H1 (cell line): ENCODE results near the gene CMTM5. TPM values are rescaled to one million over a fixed set of nuclear protein-coding genes. Genes with fewer than 3 reads are reported as not detected.

Source experiments
- CEBPB ChIP-seq: IDR thresholded peaks from 2 replicates; pipeline ENCODE4 v1.6.1; 2012; ENCODE audit warnings: low read depth, low read length
- CREB1 ChIP-seq: IDR thresholded peaks from 2 replicates; pipeline ENCODE4 v1.6.1; 2012; ENCODE audit warnings: inconsistent platforms
- FOSL1 ChIP-seq: IDR thresholded peaks from 2 replicates; pipeline ENCODE4 v1.6.1; 2011; ENCODE audit warnings: mild to moderate bottlenecking, low read depth, low read length, moderate library complexity; ENCODE audit not compliant: insufficient read depth
- PHF8 ChIP-seq: fragments of 200-600 bp; sonication (generic); conservative IDR thresholded peaks from 2 replicates; pipeline ENCODE4 v1.7.1; 2012; ENCODE audit warnings: low read depth, mild to moderate bottlenecking, inconsistent platforms, low read length, moderate library complexity
- RBBP5 ChIP-seq: IDR thresholded peaks from 2 replicates; pipeline ENCODE4 v1.7.1; 2012; ENCODE audit warnings: low read depth, mild to moderate bottlenecking, inconsistent platforms, low read length, moderate library complexity, borderline replicate concordance
- SRF ChIP-seq: IDR thresholded peaks from 2 replicates; pipeline ENCODE4 v1.6.1; 2011; ENCODE audit warnings: mild to moderate bottlenecking, low read depth, low read length, moderate library complexity
- TEAD4 ChIP-seq: IDR thresholded peaks from 2 replicates; pipeline ENCODE4 v1.6.1; 2012; ENCODE audit warnings: low read depth, low read length, inconsistent platforms, mixed read lengths
- polyA plus RNA-seq, 7 experiments: library from polyadenylated mRNA; depleted of rRNA in 3 of 7; stranded (reverse) in 5 of 7; unstranded in 2 of 7; fragments of >200 nt in 5 of 7; fragments of 200-250 nt in 2 of 7; gene quantifications; 1 replicate in 5 of 7; 2 replicates in 1 of 7; 4 replicates in 1 of 7; pipeline versions ENCODE4 v1.2.1 to v1.2.3, GENCODE V29; 2011 to 2013; ENCODE audit warnings: missing spikeins in 2 of 7, mixed read lengths in 2 of 7
- total RNA-seq: library from RNA; stranded (reverse); fragmentation: NEBNext Ultra II Directional; extraction: Animal tissue kit (Norgen Biotek cat#: 25700); gene quantifications from 2 replicates; pipeline ENCODE4 v1.2.1, GENCODE V29; 2021
- TF ChIP-seq, protein P1 (sequence below): fragments of 300-600 bp; sonication (generic); IDR thresholded peaks from 2 replicates; pipeline ENCODE4 v1.7.1; 2012; ENCODE audit warnings: low read length, moderate library complexity, mild to moderate bottlenecking, inconsistent platforms; ENCODE audit not compliant: insufficient replicate concordance
- TF ChIP-seq, protein P2 (sequence below): IDR thresholded peaks from 2 replicates; pipeline ENCODE4 v1.6.1; 2012; ENCODE audit warnings: inconsistent platforms

Gene CMTM5
- total and polyA plus RNA-seq, 2 of the 8 experiments (the other 6 are each of a cell fraction or from before 2014, with no cell fraction given) = 2.1 TPM; not detected in 1

DNA sequence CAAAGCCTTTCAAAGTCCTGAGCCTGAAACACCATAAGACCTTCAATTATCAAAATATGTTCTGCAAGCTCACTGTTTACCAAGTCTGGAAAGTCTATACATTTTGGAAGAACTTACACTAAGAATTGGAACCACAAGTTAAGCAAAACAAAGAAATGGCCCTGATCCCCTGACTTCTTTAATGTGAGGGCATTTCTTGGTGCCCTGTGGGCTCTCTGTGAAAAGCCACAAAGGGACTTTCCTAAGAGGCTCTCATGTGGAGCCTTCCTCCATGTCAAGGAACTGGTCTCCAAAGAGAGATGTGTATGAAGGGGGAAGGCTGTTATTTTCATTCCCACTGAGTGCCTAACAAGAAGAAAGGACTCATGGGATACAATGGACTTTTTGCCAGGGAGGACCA is 44.7 kb downstream of the CMTM5 start (continued):
- TF ChIP-seq, protein P1, sequence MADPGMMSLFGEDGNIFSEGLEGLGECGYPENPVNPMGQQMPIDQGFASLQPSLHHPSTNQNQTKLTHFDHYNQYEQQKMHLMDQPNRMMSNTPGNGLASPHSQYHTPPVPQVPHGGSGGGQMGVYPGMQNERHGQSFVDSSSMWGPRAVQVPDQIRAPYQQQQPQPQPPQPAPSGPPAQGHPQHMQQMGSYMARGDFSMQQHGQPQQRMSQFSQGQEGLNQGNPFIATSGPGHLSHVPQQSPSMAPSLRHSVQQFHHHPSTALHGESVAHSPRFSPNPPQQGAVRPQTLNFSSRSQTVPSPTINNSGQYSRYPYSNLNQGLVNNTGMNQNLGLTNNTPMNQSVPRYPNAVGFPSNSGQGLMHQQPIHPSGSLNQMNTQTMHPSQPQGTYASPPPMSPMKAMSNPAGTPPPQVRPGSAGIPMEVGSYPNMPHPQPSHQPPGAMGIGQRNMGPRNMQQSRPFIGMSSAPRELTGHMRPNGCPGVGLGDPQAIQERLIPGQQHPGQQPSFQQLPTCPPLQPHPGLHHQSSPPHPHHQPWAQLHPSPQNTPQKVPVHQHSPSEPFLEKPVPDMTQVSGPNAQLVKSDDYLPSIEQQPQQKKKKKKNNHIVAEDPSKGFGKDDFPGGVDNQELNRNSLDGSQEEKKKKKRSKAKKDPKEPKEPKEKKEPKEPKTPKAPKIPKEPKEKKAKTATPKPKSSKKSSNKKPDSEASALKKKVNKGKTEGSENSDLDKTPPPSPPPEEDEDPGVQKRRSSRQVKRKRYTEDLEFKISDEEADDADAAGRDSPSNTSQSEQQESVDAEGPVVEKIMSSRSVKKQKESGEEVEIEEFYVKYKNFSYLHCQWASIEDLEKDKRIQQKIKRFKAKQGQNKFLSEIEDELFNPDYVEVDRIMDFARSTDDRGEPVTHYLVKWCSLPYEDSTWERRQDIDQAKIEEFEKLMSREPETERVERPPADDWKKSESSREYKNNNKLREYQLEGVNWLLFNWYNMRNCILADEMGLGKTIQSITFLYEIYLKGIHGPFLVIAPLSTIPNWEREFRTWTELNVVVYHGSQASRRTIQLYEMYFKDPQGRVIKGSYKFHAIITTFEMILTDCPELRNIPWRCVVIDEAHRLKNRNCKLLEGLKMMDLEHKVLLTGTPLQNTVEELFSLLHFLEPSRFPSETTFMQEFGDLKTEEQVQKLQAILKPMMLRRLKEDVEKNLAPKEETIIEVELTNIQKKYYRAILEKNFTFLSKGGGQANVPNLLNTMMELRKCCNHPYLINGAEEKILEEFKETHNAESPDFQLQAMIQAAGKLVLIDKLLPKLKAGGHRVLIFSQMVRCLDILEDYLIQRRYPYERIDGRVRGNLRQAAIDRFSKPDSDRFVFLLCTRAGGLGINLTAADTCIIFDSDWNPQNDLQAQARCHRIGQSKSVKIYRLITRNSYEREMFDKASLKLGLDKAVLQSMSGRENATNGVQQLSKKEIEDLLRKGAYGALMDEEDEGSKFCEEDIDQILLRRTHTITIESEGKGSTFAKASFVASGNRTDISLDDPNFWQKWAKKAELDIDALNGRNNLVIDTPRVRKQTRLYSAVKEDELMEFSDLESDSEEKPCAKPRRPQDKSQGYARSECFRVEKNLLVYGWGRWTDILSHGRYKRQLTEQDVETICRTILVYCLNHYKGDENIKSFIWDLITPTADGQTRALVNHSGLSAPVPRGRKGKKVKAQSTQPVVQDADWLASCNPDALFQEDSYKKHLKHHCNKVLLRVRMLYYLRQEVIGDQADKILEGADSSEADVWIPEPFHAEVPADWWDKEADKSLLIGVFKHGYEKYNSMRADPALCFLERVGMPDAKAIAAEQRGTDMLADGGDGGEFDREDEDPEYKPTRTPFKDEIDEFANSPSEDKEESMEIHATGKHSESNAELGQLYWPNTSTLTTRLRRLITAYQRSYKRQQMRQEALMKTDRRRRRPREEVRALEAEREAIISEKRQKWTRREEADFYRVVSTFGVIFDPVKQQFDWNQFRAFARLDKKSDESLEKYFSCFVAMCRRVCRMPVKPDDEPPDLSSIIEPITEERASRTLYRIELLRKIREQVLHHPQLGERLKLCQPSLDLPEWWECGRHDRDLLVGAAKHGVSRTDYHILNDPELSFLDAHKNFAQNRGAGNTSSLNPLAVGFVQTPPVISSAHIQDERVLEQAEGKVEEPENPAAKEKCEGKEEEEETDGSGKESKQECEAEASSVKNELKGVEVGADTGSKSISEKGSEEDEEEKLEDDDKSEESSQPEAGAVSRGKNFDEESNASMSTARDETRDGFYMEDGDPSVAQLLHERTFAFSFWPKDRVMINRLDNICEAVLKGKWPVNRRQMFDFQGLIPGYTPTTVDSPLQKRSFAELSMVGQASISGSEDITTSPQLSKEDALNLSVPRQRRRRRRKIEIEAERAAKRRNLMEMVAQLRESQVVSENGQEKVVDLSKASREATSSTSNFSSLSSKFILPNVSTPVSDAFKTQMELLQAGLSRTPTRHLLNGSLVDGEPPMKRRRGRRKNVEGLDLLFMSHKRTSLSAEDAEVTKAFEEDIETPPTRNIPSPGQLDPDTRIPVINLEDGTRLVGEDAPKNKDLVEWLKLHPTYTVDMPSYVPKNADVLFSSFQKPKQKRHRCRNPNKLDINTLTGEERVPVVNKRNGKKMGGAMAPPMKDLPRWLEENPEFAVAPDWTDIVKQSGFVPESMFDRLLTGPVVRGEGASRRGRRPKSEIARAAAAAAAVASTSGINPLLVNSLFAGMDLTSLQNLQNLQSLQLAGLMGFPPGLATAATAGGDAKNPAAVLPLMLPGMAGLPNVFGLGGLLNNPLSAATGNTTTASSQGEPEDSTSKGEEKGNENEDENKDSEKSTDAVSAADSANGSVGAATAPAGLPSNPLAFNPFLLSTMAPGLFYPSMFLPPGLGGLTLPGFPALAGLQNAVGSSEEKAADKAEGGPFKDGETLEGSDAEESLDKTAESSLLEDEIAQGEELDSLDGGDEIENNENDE = no peak
- no peak for TF ChIP-seq CEBPB
- no peak for TF ChIP-seq RBBP5
- TF ChIP-seq, protein P2, sequence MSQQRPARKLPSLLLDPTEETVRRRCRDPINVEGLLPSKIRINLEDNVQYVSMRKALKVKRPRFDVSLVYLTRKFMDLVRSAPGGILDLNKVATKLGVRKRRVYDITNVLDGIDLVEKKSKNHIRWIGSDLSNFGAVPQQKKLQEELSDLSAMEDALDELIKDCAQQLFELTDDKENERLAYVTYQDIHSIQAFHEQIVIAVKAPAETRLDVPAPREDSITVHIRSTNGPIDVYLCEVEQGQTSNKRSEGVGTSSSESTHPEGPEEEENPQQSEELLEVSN = no peak
- no peak for TF ChIP-seq PHF8
- TF ChIP-seq TEAD4 = no peak
- TF ChIP-seq CREB1 = no peak
- no peak for TF ChIP-seq SRF
- TF ChIP-seq FOSL1 = no peak
